ENCODE data around the gene PRDM16.

GRCh38 chr1:3114846-3115245 lies 45.8 kb downstream of the PRDM16 start:
- no peak for TF ChIP-seq CEBPB (IDR thresholded peaks at IDR 0.05; ENCODE audit: low read depth, low read length)
- no peak for TF ChIP-seq CTCF (conservative IDR thresholded peaks at IDR 0.05; ENCODE audit: low read depth, low read length)
- no peak for TF ChIP-seq RAD21 (IDR thresholded peaks at IDR 0.05; ENCODE audit: low read length)
- TF ChIP-seq POLR2A (IDR thresholded peaks at IDR 0.05; ENCODE audit: low read depth, low read length) = no peak
- no peak for TF ChIP-seq NFE2L2 (IDR thresholded peaks at IDR 0.05; ENCODE audit: low read depth, low read length)
- TF ChIP-seq RCOR1 (IDR thresholded peaks at IDR 0.05; ENCODE audit: insufficient replicate concordance, low read length) = no peak
- TF ChIP-seq BHLHE40 (IDR thresholded peaks at IDR 0.05; ENCODE audit: low read depth, low read length) = no peak
- no peak for TF ChIP-seq ELK1 (IDR thresholded peaks at IDR 0.05; ENCODE audit: borderline replicate concordance, low read depth, low read length)
- no peak for TF ChIP-seq USF2 (IDR thresholded peaks at IDR 0.05; ENCODE audit: low read depth, low read length)
